Measurements from ENCODE around the gene DISP2. TPM values are rescaled to one million over a fixed set of nuclear protein-coding genes. Genes with fewer than 3 reads are reported as not detected.

The DISP2 gene
- total RNA-seq, 1 donor from 2014 or later, result 1.2 TPM

- intact Hi-C loops (cut with DNase I), result loop anchor here (5.0 kb wide), 1 partner anchor 120 kb away; no protein-coding TSS in a partner anchor
- DNase-seq (ENCODE audit: low spot score), result no peak
These were observed 49.4 kb downstream of the DISP2 start for GRCh38 chr15:40407330-40407990.

GRCh38 chr15:40409366-40409765 lies 51.3 kb downstream of the DISP2 start:
- intact Hi-C loops (cut with DNase I), result loop anchor here (5.0 kb wide), 1 partner anchor 122 kb away; no protein-coding TSS in a partner anchor
- no peak for DNase-seq (ENCODE audit: low spot score)

- intact Hi-C loops (cut with DNase I), result no loop called here
- DNase-seq (ENCODE audit: low spot score), result no peak
These were observed 52.5 kb downstream of the DISP2 start for GRCh38 chr15:40410476-40410875.

- intact Hi-C loops (cut with DNase I), result no loop called here
- DNase-seq (ENCODE audit: low spot score), result no peak
These were observed 54.2 kb downstream of the DISP2 start for GRCh38 chr15:40412095-40412759.

- intact Hi-C loops (cut with DNase I), result no loop called here
- no peak for DNase-seq (ENCODE audit: low spot score)
These were observed 55.0 kb downstream of the DISP2 start for GRCh38 chr15:40413036-40413435.

GRCh38 chr15:40414816-40415215 lies 56.8 kb downstream of the DISP2 start:
- intact Hi-C loops (cut with DNase I), result no loop called here
- DNase-seq (ENCODE audit: low spot score), result no peak

GRCh38 chr15:40415226-40415625 lies 57.2 kb downstream of the DISP2 start:
- no peak for DNase-seq (ENCODE audit: low spot score)
- intact Hi-C loops (cut with DNase I), result no loop called here

- DNase-seq (ENCODE audit: low spot score), result no peak
- intact Hi-C loops (cut with DNase I), result no loop called here
These were observed 58.0 kb downstream of the DISP2 start for GRCh38 chr15:40416056-40416455.

- intact Hi-C loops (cut with DNase I), result no loop called here
- DNase-seq (ENCODE audit: low spot score), result no peak
These were observed 60.1 kb downstream of the DISP2 start for GRCh38 chr15:40418126-40418525.

- intact Hi-C loops (cut with DNase I), result loop anchor here (2.0 to 10.0 kb wide), 2 partner anchors 51 to 355 kb away; no protein-coding TSS in a partner anchor
- DNase-seq (ENCODE audit: low spot score), result no peak
These were observed 62.2 kb downstream of the DISP2 start for GRCh38 chr15:40420071-40420713.

- intact Hi-C loops (cut with DNase I), result loop anchor here (1.0 to 10.0 kb wide), 4 partner anchors 52 to 356 kb away; partner anchors contain the start of gene CCDC9B
- DNase-seq (ENCODE audit: low spot score), result no peak
These were observed 62.8 kb downstream of the DISP2 start for GRCh38 chr15:40420793-40421192.

GRCh38 chr15:40421246-40422157 lies 63.5 kb downstream of the DISP2 start:
- intact Hi-C loops (cut with DNase I), result loop anchor here (1.0 to 10.0 kb wide), 5 partner anchors 53 to 357 kb away; partner anchors contain the start of gene CCDC9B
- peak; percentile 94 for DNase-seq (ENCODE audit: low spot score)

- intact Hi-C loops (cut with DNase I), result loop anchor here (10.0 kb wide), 1 partner anchor 360 kb away; no protein-coding TSS in a partner anchor
- no peak for DNase-seq (ENCODE audit: low spot score)
These were observed 66.6 kb downstream of the DISP2 start for GRCh38 chr15:40424483-40425115.

GRCh38 chr15:40425681-40426080 lies 67.7 kb downstream of the DISP2 start:
- no peak for DNase-seq (ENCODE audit: low spot score)
- intact Hi-C loops (cut with DNase I), result loop anchor here (10.0 kb wide), 1 partner anchor 361 kb away; no protein-coding TSS in a partner anchor

- DNase-seq (ENCODE audit: low spot score), result no peak
- intact Hi-C loops (cut with DNase I), result loop anchor here (10.0 kb wide), 1 partner anchor 362 kb away; no protein-coding TSS in a partner anchor
These were observed 69.2 kb downstream of the DISP2 start for GRCh38 chr15:40427188-40427587.

GRCh38 chr15:40428185-40428584 lies 70.2 kb downstream of the DISP2 start:
- intact Hi-C loops (cut with DNase I), result loop anchor here (10.0 kb wide), 1 partner anchor 363 kb away; no protein-coding TSS in a partner anchor
- DNase-seq (ENCODE audit: low spot score), result no peak
